BLaER1 treated with 17β-estradiol and CSF1 and Interleukin-3, amounts not matched to agents 10 nM and 100 nM (cell line): ENCODE results near the gene TGFB3.
"Not testable (repeated sequence)": the region's sequence is repeated elsewhere in the genome, so short reads cannot be mapped to it uniquely, and the experiment has no call there.

Source experiments
- H3K27ac ChIP-seq, 11 experiments: shearing (Covaris generic); formaldehyde crosslinking; 2 replicates each; pipeline ENCODE4 v1.8.1; 2022
- H3K27me3 ChIP-seq, 11 experiments: shearing (Covaris generic); formaldehyde crosslinking; 2 replicates each; pipeline ENCODE4 v1.8.1; 2022
- H3K36me3 ChIP-seq, 11 experiments: shearing (Covaris generic); formaldehyde crosslinking; 2 replicates each; pipeline ENCODE4 v1.8.1; 2022
- H3K4me1 ChIP-seq, 10 experiments: shearing (Covaris generic); formaldehyde crosslinking; 2 replicates each; pipeline ENCODE4 v1.8.1; 2022
- H3K4me2 ChIP-seq, 11 experiments: shearing (Covaris generic); formaldehyde crosslinking; 2 replicates each; pipeline ENCODE4 v1.8.1; 2022
- H3K4me3 ChIP-seq, 10 experiments: shearing (Covaris generic); formaldehyde crosslinking; 2 replicates each; pipeline ENCODE4 v1.8.1; 2022
- H3K9ac ChIP-seq, 11 experiments: shearing (Covaris generic); formaldehyde crosslinking; 2 replicates each; pipeline ENCODE4 v1.8.1; 2022
- H3K9me3 ChIP-seq, 11 experiments: shearing (Covaris generic); formaldehyde crosslinking; replicated peaks in 1 of 11; 2 replicates each; pipeline ENCODE4 v1.8.1; 2022
- H4K20me1 ChIP-seq, 11 experiments: shearing (Covaris generic); formaldehyde crosslinking; 2 replicates each; pipeline ENCODE4 v1.8.1; 2022
- Cebpa-rat ChIP-seq, 11 experiments: shearing (Covaris generic); IDR thresholded peaks; 2 replicates each; pipeline ENCODE4 v1.8.1; 2022

TGFB3 gene

GRCh38 chr14:75933712-75934296, 48.0 kb downstream of the TGFB3 start:
- no peak for TF ChIP-seq Cebpa-rat (IDR thresholded peaks at IDR 0.05)
- H3K9me3 ChIP-seq, result no peaks in the 10 kb centered on the region
- no peak overlapping the region for H3K4me3 ChIP-seq
- H3K36me3 ChIP-seq, result peaks cover 3 to 33% (median 13%) of the 10 kb centered on the region in 11 experiments; a peak in 10 of 22 replicates
- H3K27ac ChIP-seq, result no peak overlapping the region
- peaks cover 5 to 23% (median 17%) of the 10 kb centered on the region in 10 experiments; a peak in 16 of 20 replicates for H3K4me1 ChIP-seq
- no peak overlapping the region for H3K9ac ChIP-seq
- H4K20me1 ChIP-seq, result no peaks in the 10 kb centered on the region
- H3K4me2 ChIP-seq, result peak overlapping the region in 5 of 11 experiments; percentile 3 to 63 (median 39); a peak in 4 of 22 replicates
- no peaks in the 10 kb centered on the region for H3K27me3 ChIP-seq

- Histone ChIP-seq H3K27ac (no peak overlapping the region), H3K4me3 (no peak overlapping the region), H3K4me1 (peaks cover 0 to 2% (median 0%) of the 10 kb centered on the region in 10 experiments; a peak in 3 of 20 replicates), H4K20me1 (no peaks in the 10 kb centered on the region), H3K36me3 (peaks cover 1 to 22% (median 8%) of the 10 kb centered on the region in 11 experiments; a peak in 9 of 22 replicates), H3K9me3 (peaks cover 0 to 6% (median 0%) of the 10 kb centered on the region in 11 experiments; a peak in 2 of 22 replicates), H3K4me2 (no peak overlapping the region), H3K27me3 (no peaks in the 10 kb centered on the region), H3K9ac (no peak overlapping the region)
- TF ChIP-seq Cebpa-rat (IDR thresholded peaks at IDR 0.05), result no peak
These were observed 53.1 kb downstream of the TGFB3 start for GRCh38 chr14:75928690-75929181.

- Histone ChIP-seq H3K4me3 (no peak overlapping the region), H3K4me2 (no peak overlapping the region)
- no peak for TF ChIP-seq Cebpa-rat (IDR thresholded peaks at IDR 0.05)
These were observed 54.2 kb downstream of the TGFB3 start for GRCh38 chr14:75927564-75928087.

GRCh38 chr14:75926431-75927115, 55.2 kb downstream of the TGFB3 start:
- H3K9ac ChIP-seq, result no peak overlapping the region
- TF ChIP-seq Cebpa-rat (IDR thresholded peaks at IDR 0.05), result no peak
- H4K20me1 ChIP-seq, result no peaks in the 10 kb centered on the region
- no peak overlapping the region for H3K4me3 ChIP-seq
- H3K36me3 ChIP-seq, result peaks cover 0 to 13% (median 3%) of the 10 kb centered on the region in 11 experiments; a peak in 4 of 22 replicates
- no peak overlapping the region for H3K27ac ChIP-seq
- no peaks in the 10 kb centered on the region for H3K4me1 ChIP-seq
- no peaks in the 10 kb centered on the region for H3K27me3 ChIP-seq
- H3K4me2 ChIP-seq, result no peak overlapping the region
- H3K9me3 ChIP-seq, result peaks cover 0 to 6% (median 0%) of the 10 kb centered on the region in 11 experiments; a peak in 2 of 22 replicates

More at GRCh38 chr14:75927564-75928087, 54.2 kb downstream of the TGFB3 start:
- H3K9me3 ChIP-seq, result peaks cover 0 to 6% (median 0%) of the 10 kb centered on the region in 11 experiments; a peak in 2 of 22 replicates
- H3K27ac ChIP-seq, result no peak overlapping the region
- no peaks in the 10 kb centered on the region for H4K20me1 ChIP-seq
- no peaks in the 10 kb centered on the region for H3K27me3 ChIP-seq
- H3K4me1 ChIP-seq, result no peaks in the 10 kb centered on the region
- no peak overlapping the region for H3K9ac ChIP-seq
- peaks cover 0 to 15% (median 4%) of the 10 kb centered on the region in 11 experiments; a peak in 5 of 22 replicates for H3K36me3 ChIP-seq

GRCh38 chr14:75925141-75925840, 56.5 kb downstream of the TGFB3 start:
- H3K4me1 ChIP-seq, H3K9ac ChIP-seq, H3K4me2 ChIP-seq, H3K27me3 ChIP-seq, H3K36me3 ChIP-seq, H3K27ac ChIP-seq, H4K20me1 ChIP-seq, H3K4me3 ChIP-seq: not testable (repeated sequence)
- peaks cover 5 to 14% (median 11%) of the 10 kb centered on the region in 11 experiments; a peak in 21 of 22 replicates for H3K9me3 ChIP-seq

GRCh38 chr14:75920421-75920820, 61.4 kb downstream of the TGFB3 start:
- not testable (repeated sequence) for H3K4me3 ChIP-seq, H3K9ac ChIP-seq, H4K20me1 ChIP-seq, H3K27me3 ChIP-seq, H3K4me1 ChIP-seq, H3K27ac ChIP-seq, H3K4me2 ChIP-seq
- H3K9me3 ChIP-seq, result peaks cover 11 to 18% (median 15%) of the 10 kb centered on the region in 11 experiments; a peak in 21 of 22 replicates
- H3K36me3 ChIP-seq, result peaks cover 0 to 27% (median 3%) of the 10 kb centered on the region in 11 experiments; a peak in 5 of 22 replicates

- no peaks in the 10 kb centered on the region; a peak in 2 of 22 replicates for H4K20me1 ChIP-seq
- peaks cover 0 to 31% (median 3%) of the 10 kb centered on the region in 11 experiments; a peak in 5 of 22 replicates for H3K36me3 ChIP-seq
- peaks cover 10 to 18% (median 14%) of the 10 kb centered on the region in 11 experiments; a peak in 21 of 22 replicates for H3K9me3 ChIP-seq
- no peaks in the 10 kb centered on the region for H3K27me3 ChIP-seq
- H3K4me2 ChIP-seq, result no peak overlapping the region
- no peak overlapping the region for H3K27ac ChIP-seq
- no peak overlapping the region for H3K4me3 ChIP-seq
- no peak for TF ChIP-seq Cebpa-rat (IDR thresholded peaks at IDR 0.05)
- no peak overlapping the region for H3K9ac ChIP-seq
- H3K4me1 ChIP-seq, result no peaks in the 10 kb centered on the region
These were observed 63.9 kb downstream of the TGFB3 start for GRCh38 chr14:75917946-75918335.

GRCh38 chr14:75917322-75917945, 64.4 kb downstream of the TGFB3 start:
- Histone ChIP-seq H3K4me3 (no peak overlapping the region), H4K20me1 (no peaks in the 10 kb centered on the region; a peak in 2 of 22 replicates), H3K36me3 (peaks cover 0 to 31% (median 3%) of the 10 kb centered on the region in 11 experiments; a peak in 6 of 22 replicates), H3K4me2 (no peak overlapping the region), H3K9me3 (peaks cover 10 to 18% (median 14%) of the 10 kb centered on the region in 11 experiments; a peak in 21 of 22 replicates), H3K27me3 (no peaks in the 10 kb centered on the region), H3K27ac (no peak overlapping the region), H3K4me1 (no peaks in the 10 kb centered on the region), H3K9ac (no peak overlapping the region)
- TF ChIP-seq Cebpa-rat (IDR thresholded peaks at IDR 0.05), result no peak
